K562 (cell line): ENCODE data around the gene TUBB1. TPM values are rescaled to one million over a fixed set of nuclear protein-coding genes. Genes with fewer than 3 reads are reported as not detected.

Experiments used
- ADNP ChIP-seq: fragments of 200-800 bp; sonication (Bioruptor generic); IDR thresholded peaks from 2 replicates; pipeline ENCODE4 v1.6.1; 2016; ENCODE audit warnings: missing genetic modification characterization, missing compliant biosample characterization
- BMI1 ChIP-seq: fragments of 150-350 bp; IDR thresholded peaks from 2 replicates; pipeline ENCODE4 v1.6.1; 2014; ENCODE audit warnings: low read length
- CBX2 ChIP-seq: fragments of 200-600 bp; sonication (generic); IDR thresholded peaks from one replicate; pipeline ENCODE4 v1.6.1; 2012; ENCODE audit warnings: mild to moderate bottlenecking, low read length, inconsistent platforms; ENCODE audit not compliant: insufficient read depth, poor library complexity, severe bottlenecking
- CLOCK ChIP-seq: fragments of 250-450 bp; sonication (Bioruptor Pico); IDR thresholded peaks from 2 replicates; pipeline ENCODE4 v1.4.0; 2020; ENCODE audit warnings: mild to moderate bottlenecking, moderate library complexity, borderline replicate concordance
- CXXC5 ChIP-seq: fragments of 250-450 bp; sonication (Bioruptor Pico); IDR thresholded peaks from 2 replicates; pipeline ENCODE4 v1.8.0; 2022; ENCODE audit warnings: inconsistent platforms, mild to moderate bottlenecking, moderate library complexity
- FOXP1 ChIP-seq: sonication (generic); formaldehyde crosslinking; IDR thresholded peaks from 2 replicates; pipeline ENCODE4 v1.8.0; 2022; ENCODE audit warnings: mild to moderate bottlenecking, missing genetic modification reagents
- HES1 ChIP-seq: fragments of 450-650 bp; IDR thresholded peaks from 2 replicates; pipeline ENCODE4 v1.6.1; 2016; ENCODE audit warnings: low read depth, mild to moderate bottlenecking, moderate library complexity
- MCM2 ChIP-seq: fragments of 450-650 bp; IDR thresholded peaks from 2 replicates; pipeline ENCODE4 v1.6.1; 2017; ENCODE audit warnings: low read depth, mild to moderate bottlenecking
- NBN ChIP-seq: fragments of 450-650 bp; IDR thresholded peaks from 2 replicates; pipeline ENCODE4 v1.6.1; 2016; ENCODE audit warnings: low read depth, mild to moderate bottlenecking
- POLR2H ChIP-seq: IDR thresholded peaks from 2 replicates; pipeline ENCODE4 v1.6.1; 2016; ENCODE audit warnings: missing genetic modification characterization, low read depth, mild to moderate bottlenecking, control low read depth, missing compliant biosample characterization, moderate library complexity
- RBBP5 ChIP-seq: fragments of 200-600 bp; sonication (generic); IDR thresholded peaks from 2 replicates; pipeline ENCODE4 v1.6.1; 2012; ENCODE audit warnings: borderline replicate concordance, mild to moderate bottlenecking, low read length, control low read depth, inconsistent platforms; ENCODE audit not compliant: insufficient read depth, poor library complexity, severe bottlenecking
- SLC30A9 ChIP-seq: fragments of 250-450 bp; sonication (Bioruptor Pico); IDR thresholded peaks from 2 replicates; pipeline ENCODE4 v1.8.0; 2022; ENCODE audit warnings: mild to moderate bottlenecking, moderate library complexity
- SPI1 ChIP-seq: IDR thresholded peaks from 2 replicates; pipeline ENCODE4 v1.6.1; 2011; ENCODE audit warnings: low read depth, low read length, control low read depth, borderline replicate concordance
- SRSF1 ChIP-seq: fragments of 200-400 bp; formaldehyde crosslinking; IDR thresholded peaks from 2 replicates; pipeline ENCODE4 v1.6.1; 2017; ENCODE audit warnings: mild to moderate bottlenecking, low read depth, low read length, moderate library complexity
- TBL1XR1 ChIP-seq, 2 experiments: IDR thresholded peaks; 2 replicates each; pipeline ENCODE4 v1.6.1; 2012; ENCODE audit warnings: improper control_type of control experiment in 2 of 2, low read length in 2 of 2, mild to moderate bottlenecking in 1 of 2
- TBP ChIP-seq: optimal IDR thresholded peaks from 2 replicates; pipeline ENCODE3; 2011; ENCODE audit warnings: low read depth, low read length, improper control_type of control experiment
- TEAD1 ChIP-seq, 2 experiments: fragments of 450-650 bp in 1 of 2; sonication (generic) in 1 of 2; formaldehyde crosslinking; IDR thresholded peaks; 2 replicates each; pipeline versions ENCODE4 v1.4.0 to v1.8.0; 2020 to 2022; ENCODE audit warnings: mild to moderate bottlenecking in 2 of 2, missing genetic modification reagents in 1 of 2
- U2AF2 ChIP-seq: fragments of 200-400 bp; formaldehyde crosslinking; optimal IDR thresholded peaks from 2 replicates; pipeline ENCODE3; 2017; ENCODE audit warnings: low read depth, mild to moderate bottlenecking, low read length
- ZBTB12 ChIP-seq: fragments of 250-450 bp; sonication (Bioruptor Pico); IDR thresholded peaks from 2 replicates; pipeline ENCODE4 v1.4.0; 2020
- ZBTB2 ChIP-seq: fragments of 450-650 bp; IDR thresholded peaks from 2 replicates; pipeline ENCODE4 v1.6.1; 2016; ENCODE audit warnings: antibody characterized with exemption
- ZNF165 ChIP-seq: fragments of 250-450 bp; sonication (Bioruptor Pico); IDR thresholded peaks from 2 replicates; pipeline ENCODE4 v1.4.0; 2020; ENCODE audit warnings: borderline replicate concordance
- ZNF780A ChIP-seq: fragments of 250-450 bp; sonication (Bioruptor Pico); IDR thresholded peaks from 2 replicates; pipeline ENCODE4 v1.5.0; 2021; ENCODE audit warnings: mild to moderate bottlenecking
- ZNF785 ChIP-seq: fragments of 250-450 bp; sonication (Bioruptor Pico); IDR thresholded peaks from 2 replicates; pipeline ENCODE4 v1.4.0; 2020; ENCODE audit warnings: mild to moderate bottlenecking
- polyA plus RNA-seq, 8 experiments: library from polyadenylated mRNA; depleted of rRNA in 4 of 8; stranded (reverse) in 5 of 8; unstranded in 3 of 8; fragments of >200 nt; fragmentation: Nextera tagmentation in 2 of 8; fragmentation: Illumina TruSeq in 1 of 8; extraction: Ambion mirVana in 2 of 8; extraction: Trizol in 1 of 8; gene quantifications; 2 replicates each; pipeline versions ENCODE4 v1.2.1 to v1.2.3, GENCODE V29; 2011 to 2014; ENCODE audit warnings: inconsistent platforms in 1 of 8, missing spikeins in 1 of 8
- total RNA-seq, 7 experiments: library from RNA; depleted of rRNA in 6 of 7; stranded (reverse); fragments of >200 nt in 6 of 7; fragmentation: Illumina TruSeq in 2 of 7; extraction: Trizol in 2 of 7; gene quantifications; 2 replicates each; pipeline versions ENCODE4 v1.2.1 to v1.2.3, GENCODE V29; 2011 to 2021; ENCODE audit warnings: low replicate concordance in 1 of 7

Gene TUBB1
- total and polyA plus RNA-seq, 9 of the 15 experiments (the other 6 are each of a cell fraction or from before 2014, with no cell fraction given) = 1.5 to 3.9 (median 2.4) TPM

GRCh38 chr20:58980711-58981627 is 38.3 kb upstream of the TUBB1 start, which contains the start of gene NELFCD (continued):
- TF ChIP-seq CLOCK (CRISPR knock-in tag) = no peak
- no peak for TF ChIP-seq U2AF2
- TF ChIP-seq CXXC5 = peak; percentile 91
- no peak for TF ChIP-seq HES1
- peak; percentile 64 for TF ChIP-seq TBP
- no peak for TF ChIP-seq ZBTB2
- no peak for TF ChIP-seq ZBTB12 (CRISPR knock-in tag)
- no peak for TF ChIP-seq ZNF165 (CRISPR knock-in tag)
- TF ChIP-seq ZNF780A (CRISPR knock-in tag) = no peak
- 0 out of 2 replicates have a peak, but pooled peaks have one; percentile 52 for TF ChIP-seq SLC30A9 (CRISPR knock-in tag)
- TF ChIP-seq ADNP (tag) = no peak
- no peak; a peak in 1 of 4 replicates for TF ChIP-seq TEAD1 (CRISPR knock-in tag; IDR thresholded peaks at IDR 0.05)
- TF ChIP-seq ZNF785 (CRISPR knock-in tag) = no peak
- no peak for TF ChIP-seq TBL1XR1 (IDR thresholded peaks at IDR 0.05; ENCODE audit: low read length in 2 of 2)
- TF ChIP-seq NBN = no peak
- no peak for TF ChIP-seq CBX2
- TF ChIP-seq RBBP5 = peak; percentile 93
- TF ChIP-seq FOXP1 (CRISPR knock-in tag) = peak; percentile 43; the same call in 1 of the 2 replicates
- no peak for TF ChIP-seq SPI1
- no peak for TF ChIP-seq MCM2
- TF ChIP-seq POLR2H (tag) = peak; percentile 63
- no peak for TF ChIP-seq SRSF1
- TF ChIP-seq BMI1 = no peak
